IMR-90 (cell line): ENCODE results near the gene NCKAP5. TPM values are rescaled to one million over a fixed set of nuclear protein-coding genes. Genes with fewer than 3 reads are reported as not detected.

ENCODE experiments used
- ATAC-seq: fragments of 200-7000 bp; cut with Tn5 transposase; 2 replicates; pipeline ENCODE4 v1.9.1; 2020; ENCODE audit warnings: low read depth, mild to moderate bottlenecking, moderate library complexity
- BruUV-seq: library from RNA; stranded (reverse); fragments of 400-500 nt; replicated peaks from 2 replicates; lab custom pipeline; 2021; lab: Mats Ljungman, UMichigan
- CTCF ChIA-PET: fragments of 300-600 bp; formaldehyde crosslinking; extraction: SDS; loops from one replicate; lab custom pipeline; 2021; ENCODE audit warnings: antibody characterized with exemption; lab: Yijun Ruan, JAX
- POLR2A ChIA-PET: fragments of 300-600 bp; sonication (Branson Sonifier 250); formaldehyde crosslinking; loops from one replicate; lab custom pipeline; 2022; ENCODE audit warnings: antibody characterized with exemption; ENCODE audit not compliant: unreplicated experiment; lab: Charles Lee
- DNase-seq: peaks from one replicate; pipeline ENCODE4 v3.0.0; 2013
- H2AFZ ChIP-seq: replicated peaks from 2 replicates; pipeline ENCODE3; 2013; ENCODE audit warnings: low read length, mild to moderate bottlenecking; ENCODE audit not compliant: poor library complexity
- H2AK5ac ChIP-seq: 2 replicates; pipeline ENCODE4 v1.6.1; 2013; ENCODE audit warnings: low read depth, low read length, inconsistent platforms
- H2AK9ac ChIP-seq: replicated peaks from 2 replicates; pipeline ENCODE3; 2013; ENCODE audit warnings: mild to moderate bottlenecking, low read depth, low read length, moderate library complexity; ENCODE audit not compliant: poor library complexity
- H2BK120ac ChIP-seq: 2 replicates; pipeline ENCODE4 v1.6.1; 2013; ENCODE audit warnings: low read depth, low read length, inconsistent platforms
- H2BK15ac ChIP-seq: 3 replicates; pipeline ENCODE4 v1.6.1; 2013; ENCODE audit warnings: low read depth, low read length, inconsistent platforms
- H2BK20ac ChIP-seq: 2 replicates; pipeline ENCODE4 v1.6.1; 2013; ENCODE audit warnings: low read depth, mild to moderate bottlenecking, inconsistent platforms, low read length, moderate library complexity
- H2BK5ac ChIP-seq: 2 replicates; pipeline ENCODE4 v1.6.1; 2013; ENCODE audit warnings: mild to moderate bottlenecking, low read depth, low read length, inconsistent platforms; ENCODE audit not compliant: poor library complexity, severe bottlenecking
- H3K14ac ChIP-seq: replicated peaks from 2 replicates; pipeline ENCODE4 v1.6.1; 2013; ENCODE audit warnings: low read depth, low read length, inconsistent platforms
- H3K18ac ChIP-seq: 2 replicates; pipeline ENCODE4 v1.6.1; 2013; ENCODE audit warnings: low read depth, low read length, control low read depth
- H3K23ac ChIP-seq: 2 replicates; pipeline ENCODE4 v1.6.1; 2013; ENCODE audit warnings: low read depth, low read length, inconsistent platforms
- H3K27ac ChIP-seq: 2 replicates; pipeline ENCODE4 v1.5.1; 2013; ENCODE audit warnings: mild to moderate bottlenecking, control low read depth, low read length; ENCODE audit not compliant: insufficient read depth
- H3K27me3 ChIP-seq: 2 replicates; pipeline ENCODE4 v1.6.1; 2013; ENCODE audit warnings: low read length; ENCODE audit not compliant: control insufficient read depth, insufficient read depth
- H3K36me3 ChIP-seq: 2 replicates; pipeline ENCODE4 v1.6.1; 2013; ENCODE audit warnings: low read length, mixed read lengths; ENCODE audit not compliant: control insufficient read depth, insufficient read depth
- H3K4ac ChIP-seq: 2 replicates; pipeline ENCODE4 v1.6.1; 2013; ENCODE audit warnings: low read depth, low read length, inconsistent platforms
- H3K4me1 ChIP-seq: 2 replicates; pipeline ENCODE4 v1.6.1; 2013; ENCODE audit warnings: low read length, mixed read lengths; ENCODE audit not compliant: control insufficient read depth, insufficient read depth
- H3K4me2 ChIP-seq: 2 replicates; pipeline ENCODE4 v1.6.1; 2013; ENCODE audit warnings: low read depth, mild to moderate bottlenecking, control low read depth, low read length, moderate library complexity
- H3K4me3 ChIP-seq: 2 replicates; pipeline ENCODE4 v1.5.1; 2013; ENCODE audit warnings: low read depth, mild to moderate bottlenecking, control low read depth, low read length, moderate library complexity; ENCODE audit not compliant: insufficient read depth
- H3K56ac ChIP-seq: 2 replicates; pipeline ENCODE4 v1.6.1; 2013; ENCODE audit warnings: low read length, inconsistent platforms; ENCODE audit not compliant: insufficient read depth; ENCODE audit errors: extremely low read depth
- H3K79me1 ChIP-seq, 2 experiments: 2 replicates each; pipeline ENCODE4 v1.6.1; 2013; ENCODE audit warnings: low read length in 2 of 2, inconsistent platforms in 1 of 2, low read depth in 1 of 2
- H3K9ac ChIP-seq: 2 replicates; pipeline ENCODE4 v1.6.1; 2013; ENCODE audit warnings: low read depth, low read length, control low read depth
- H3K9me1 ChIP-seq: 2 replicates; pipeline ENCODE4 v1.6.1; 2013; ENCODE audit warnings: low read length, inconsistent platforms; ENCODE audit not compliant: insufficient read depth
- H3K9me3 ChIP-seq: 2 replicates; pipeline ENCODE4 v1.6.1; 2013; ENCODE audit warnings: low read length; ENCODE audit not compliant: control insufficient read depth, insufficient read depth
- H4K20me1 ChIP-seq: 2 replicates; pipeline ENCODE4 v1.6.1; 2013; ENCODE audit warnings: low read length, inconsistent platforms; ENCODE audit not compliant: insufficient read depth
- H4K5ac ChIP-seq: 2 replicates; pipeline ENCODE4 v1.6.1; 2013; ENCODE audit warnings: mild to moderate bottlenecking, low read depth, low read length, control low read depth
- H4K8ac ChIP-seq, 2 experiments: 2 replicates each; pipeline ENCODE4 v1.6.1; 2013; ENCODE audit warnings: low read depth in 2 of 2, low read length in 2 of 2, control low read depth in 1 of 2, inconsistent platforms in 1 of 2
- H4K91ac ChIP-seq: 2 replicates; pipeline ENCODE4 v1.6.1; 2013; ENCODE audit warnings: low read depth, low read length, inconsistent platforms; ENCODE audit not compliant: insufficient read depth
- MAFK ChIP-seq: IDR thresholded peaks from 2 replicates; pipeline ENCODE4 v1.6.1; 2012; ENCODE audit warnings: low read depth, low read length, improper control_type of control experiment
- MAZ ChIP-seq: IDR thresholded peaks from 2 replicates; pipeline ENCODE4 v1.6.1; 2012; ENCODE audit warnings: low read depth, mild to moderate bottlenecking, low read length, improper control_type of control experiment, moderate library complexity, borderline replicate concordance
- WGBS, 2 experiments: methylation state at CpG; one replicate each; pipeline versions ENCODE4 v1.1.5 to v1.1.7; 2013; ENCODE audit warnings: missing lambda C conversion rate in 2 of 2; ENCODE audit not compliant: insufficient read length in 1 of 2; ENCODE audit errors: extremely low coverage in 2 of 2; 5-methylcytosine and 5-hydroxymethylcytosine counted together
- dilution Hi-C: fragments of 300-500 bp; cut with HindIII; formaldehyde crosslinking; loops from one replicate; pipeline ENCODE4 v1.14.3; 2018; ENCODE audit warnings: low sequenced_read_pairs; ENCODE audit not compliant: unreplicated experiment
- in situ Hi-C: fragments of 300-500 bp; cut with MboI; formaldehyde crosslinking; loops from 3 replicates; pipeline ENCODE4 v1.14.3; 2019; ENCODE audit warnings: low sequenced_read_pairs, inconsistent platforms, mixed read lengths
- intact Hi-C: fragments of 100-400 bp; cut with micrococcal nuclease; formaldehyde crosslinking; loops from 2 replicates; pipeline ENCODE4 v1.10.0; 2022
- polyA plus RNA-seq, 3 experiments: library from polyadenylated mRNA; depleted of rRNA; stranded (reverse); fragments of >200 nt; gene quantifications; 2 replicates each; pipeline ENCODE4 v1.2.3, GENCODE V29; 2012; ENCODE audit warnings: low replicate concordance in 1 of 3
- total RNA-seq: library from RNA; depleted of rRNA; stranded (reverse); fragments of >200 nt; gene quantifications from 2 replicates; pipeline ENCODE4 v1.2.3, GENCODE V29; 2012

The NCKAP5 gene
- total and polyA plus RNA-seq, 2 of the 4 experiments (the other 2 are of a cell fraction), result 2.7 to 3.9 TPM

- Histone ChIP-seq H3K4ac (peak overlapping the region; percentile 66; the same call in 1 of the 2 replicates), H4K8ac (no peak overlapping the region), H3K4me3 (no peak overlapping the region), H3K9me3 (no peaks in the 10 kb centered on the region), H3K14ac (peak overlapping the region; percentile 71; the same call in 1 of the 2 replicates), H3K27me3 (no peaks in the 10 kb centered on the region), H3K23ac (no peak overlapping the region), H2BK15ac (no peak overlapping the region), H3K27ac (no peak overlapping the region), H3K56ac (no peak overlapping the region), H3K18ac (no peak overlapping the region), H3K36me3 (no peaks in the 10 kb centered on the region), H2AFZ (no peak overlapping the region), H4K91ac (no peak overlapping the region), H2BK120ac (peak overlapping the region; percentile 59; the same call in 1 of the 2 replicates), H3K4me1 (no peaks in the 10 kb centered on the region), H2BK5ac (no peak overlapping the region), H3K9ac (no peak overlapping the region), H3K79me1 (0 out of 4 replicates have a peak, but pooled peaks cover 0 to 5% of the 10 kb centered on the region in 2 experiments), H2BK20ac (peak overlapping the region; percentile 37; the same call in 1 of the 2 replicates), H4K5ac (no peak overlapping the region), H2AK9ac (no peak overlapping the region), H3K9me1 (peaks cover 7% of the 10 kb centered on the region; the same call in 1 of the 2 replicates), H4K20me1 (no peaks in the 10 kb centered on the region), H2AK5ac (peak overlapping the region; percentile 23; the same call in 1 of the 2 replicates), H3K4me2 (no peak overlapping the region)
- ChIA-PET POLR2A (no interaction called here), CTCF (interaction anchor here (1.0 kb wide), 1 partner anchor 38 kb away, joined by 3 read pairs; no protein-coding TSS in a partner anchor)
- DNase-seq (no peak), ATAC-seq (no peak)
- WGBS, 2 experiments, result 100% methylated on average over 1 of the region's 3 CpGs; no CpG with 5 or more reads in 1 of the 2 experiments
- dilution Hi-C loops (no loop called here), in situ Hi-C loops (no loop called here), intact Hi-C loops (no loop called here)
- BruUV-seq, result no TSS peak
- no peak for TF ChIP-seq MAZ
- TF ChIP-seq MAFK, result peak; percentile 71
Observed at GRCh38 chr2:133476931-133477615, 91.2 kb downstream of the NCKAP5 start.
